Epithelial cell of proximal tubule (primary cell): ENCODE results near the gene SCN4A. TPM values are rescaled to one million over a fixed set of nuclear protein-coding genes. Genes with fewer than 3 reads are reported as not detected.
"Not testable (repeated sequence)": the region's sequence is repeated elsewhere in the genome, so short reads cannot be mapped to it uniquely, and the experiment has no call there.

Experiments
- DNase-seq: peaks from one replicate; pipeline ENCODE4 v3.0.0-alpha.2; 2011; ENCODE audit warnings: low read depth
- H3K4me3 ChIP-seq: 2 replicates; pipeline ENCODE4 v1.5.1; 2011; ENCODE audit warnings: low read depth, mild to moderate bottlenecking, low read length
- CTCF ChIP-seq: conservative IDR thresholded peaks from 2 replicates; pipeline ENCODE4 v1.5.1; 2012; ENCODE audit warnings: low read depth, mild to moderate bottlenecking, low read length
- total RNA-seq: library from RNA; depleted of rRNA; stranded (reverse); fragments of >200 nt; gene quantifications from 2 replicates; pipeline ENCODE4 v1.2.3, GENCODE V29; 2015

The SCN4A gene
- total RNA-seq, 1 donor from 2014 or later, result not detected

DNA sequence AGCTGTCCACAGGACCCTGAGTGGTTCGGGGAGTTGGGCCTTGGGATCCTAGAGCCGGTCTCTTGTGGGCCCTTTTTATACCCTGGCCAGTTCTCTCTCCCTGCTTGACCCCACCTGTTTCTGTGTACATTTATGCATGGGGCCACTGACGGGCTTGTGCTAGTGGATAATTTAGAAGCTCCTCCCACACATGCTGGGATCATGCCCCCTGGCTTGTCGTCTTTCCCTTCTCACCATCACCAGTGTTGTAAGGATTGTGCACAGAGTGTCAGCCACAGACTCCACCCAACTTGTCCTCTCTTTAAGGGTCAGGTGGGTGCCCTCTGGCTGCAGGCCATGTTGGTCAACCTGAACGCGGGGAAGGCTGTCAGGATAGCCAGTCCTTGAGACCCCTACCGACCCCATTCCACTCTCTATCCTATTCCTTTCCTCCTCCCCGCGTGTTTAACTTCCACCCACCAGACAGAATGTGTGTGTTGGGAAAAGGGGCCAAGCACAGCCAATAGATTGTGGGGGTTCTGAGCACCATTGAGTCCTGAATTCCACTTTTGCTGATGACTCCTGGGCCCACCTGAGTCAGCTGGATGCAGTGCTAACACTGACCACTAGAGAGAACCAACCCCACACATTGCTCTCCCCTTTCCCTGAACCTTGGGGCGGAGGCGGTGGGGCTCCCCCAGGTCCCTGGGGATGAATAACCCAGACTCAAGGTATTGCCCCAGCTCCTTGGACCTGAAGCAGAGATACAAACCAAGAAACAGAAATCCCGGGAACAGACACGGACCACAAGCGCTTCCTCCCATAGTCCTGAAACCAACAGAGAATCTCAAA lies 76.0 kb downstream of the SCN4A start, which contains the start of gene CSH1:
Gene CSH1 (minus strand): TSS at position 51 of the 831 bp plus-strand sequence. CDS start 63 bp downstream, outside the sequence.
- not testable (repeated sequence) for H3K4me3 ChIP-seq, DNase-seq

DNA sequence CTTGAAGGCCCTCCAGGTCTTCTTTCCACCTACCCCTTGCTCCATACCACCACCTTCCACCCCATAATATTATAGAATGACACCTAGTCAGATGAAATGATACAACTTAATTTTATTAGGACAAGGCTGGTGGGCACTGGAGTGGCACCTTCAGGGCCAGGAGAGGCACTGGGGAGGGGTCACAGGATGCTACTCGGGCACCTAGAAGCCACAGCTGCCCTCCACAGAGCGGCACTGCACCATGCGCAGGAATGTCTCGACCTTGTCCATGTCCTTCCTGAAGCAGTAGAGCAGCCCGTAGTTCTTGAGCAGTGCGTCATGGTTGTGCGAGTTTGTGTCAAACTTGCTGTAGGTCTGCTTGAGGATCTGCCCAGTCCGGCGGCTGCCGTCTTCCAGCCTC lies 77.9 kb downstream of the SCN4A start:
- not testable (repeated sequence) for DNase-seq, H3K4me3 ChIP-seq

DNA sequence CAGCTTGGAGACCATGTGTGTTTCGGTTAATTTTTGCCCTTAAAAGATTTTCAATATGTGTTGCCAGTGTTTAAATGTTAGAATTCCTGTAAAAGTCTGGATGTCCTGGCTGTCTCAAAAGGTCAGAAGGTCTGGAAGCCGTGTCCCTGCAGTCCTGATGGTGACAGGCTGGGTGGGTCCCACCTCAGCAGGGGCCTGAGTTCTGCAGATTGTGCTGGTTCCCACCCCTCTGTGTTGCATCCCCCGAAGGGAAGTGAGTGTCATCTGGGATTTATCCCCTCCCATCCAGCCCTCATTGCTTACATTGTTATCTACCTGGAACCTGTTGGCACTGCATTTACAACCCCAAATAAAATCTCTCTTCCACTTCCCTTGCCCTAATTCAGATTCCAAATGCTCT lies 78.7 kb downstream of the SCN4A start:
- DNase-seq, result not testable (repeated sequence)

DNA sequence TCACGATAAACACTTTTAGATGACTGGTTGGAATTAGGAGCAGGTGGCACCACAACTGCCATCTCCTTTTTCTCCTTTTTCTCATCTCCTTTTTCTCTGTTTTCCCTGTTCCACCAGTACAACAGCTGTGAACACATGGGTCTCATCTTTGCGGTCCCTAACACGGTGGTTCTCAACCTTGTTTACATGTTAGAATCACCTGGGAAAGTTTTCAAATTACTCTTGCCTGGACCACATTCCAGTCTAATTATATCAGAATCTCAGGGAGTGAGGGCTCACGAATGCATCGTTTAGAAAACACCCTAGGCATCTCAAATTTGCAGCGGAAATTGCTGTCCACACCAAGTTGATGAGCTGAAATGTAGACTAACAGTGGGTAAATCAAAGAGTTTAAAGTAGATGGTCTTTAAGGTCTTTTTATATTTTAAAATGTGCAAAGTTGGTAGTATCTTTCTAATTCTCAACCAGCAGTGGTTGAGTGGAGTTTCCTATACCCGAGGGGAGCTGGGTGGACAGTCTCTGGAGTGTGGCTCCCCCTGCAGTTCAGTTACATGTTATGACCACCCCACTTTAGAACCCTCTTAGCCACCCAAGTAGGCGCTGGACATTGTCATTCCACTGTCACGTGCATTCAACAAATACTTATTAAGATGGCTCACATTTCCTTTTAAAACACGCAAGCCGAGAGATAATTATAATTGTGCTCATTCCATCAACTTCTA lies 80.2 kb downstream of the SCN4A start:
- H3K4me3 ChIP-seq, DNase-seq: not testable (repeated sequence)
- TF ChIP-seq CTCF, result peak; percentile 23

More for the DNA sequence above, 78.7 kb downstream of the SCN4A start:
- H3K4me3 ChIP-seq, result not testable (repeated sequence)

DNA sequence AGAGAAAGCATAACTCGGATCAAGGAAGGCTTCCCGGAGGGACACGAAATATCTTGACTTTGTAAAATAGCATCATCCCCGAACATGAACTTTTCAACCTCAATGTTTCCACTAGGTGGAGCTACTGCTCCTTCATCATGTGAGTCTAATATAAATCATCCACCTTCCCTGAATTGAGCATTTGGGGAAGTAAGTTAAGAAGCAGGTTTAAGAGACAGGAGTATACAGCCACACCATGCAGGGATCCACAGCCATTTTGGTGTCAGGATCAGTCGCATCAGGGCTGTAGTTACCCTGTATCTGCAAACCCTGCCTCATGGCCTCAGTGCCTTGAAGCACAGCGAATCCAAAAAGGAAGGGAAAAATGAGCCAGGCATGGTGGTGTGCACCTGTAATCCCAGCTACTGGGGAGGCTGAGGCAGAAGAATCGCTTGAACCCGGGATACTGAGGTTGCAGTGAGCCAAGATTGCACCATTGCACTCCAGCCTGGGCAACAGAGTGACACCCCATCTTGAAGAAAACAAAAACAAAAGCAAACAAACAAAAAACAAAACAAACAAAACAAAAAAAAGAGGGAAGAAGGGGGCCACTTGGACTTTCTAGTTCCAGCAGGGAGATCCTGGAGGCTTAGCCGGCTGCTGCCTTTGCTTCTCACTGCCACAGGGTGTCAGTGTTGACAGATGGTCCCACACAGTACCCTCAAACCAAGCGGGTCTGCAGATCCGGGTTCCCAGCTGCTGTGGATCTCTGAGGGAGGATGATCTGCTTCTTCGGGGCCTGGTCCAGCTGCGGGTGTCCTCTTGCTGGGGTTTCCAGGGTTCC lies 83.5 kb downstream of the SCN4A start:
- H3K4me3 ChIP-seq, DNase-seq: not testable (repeated sequence)
- peak; percentile 48 for TF ChIP-seq CTCF

Other genes with a start within 250 kb of the SCN4A start
- 23.0 and 33.9 TPM in 2 replicates for gene STRADA, start 231.1 kb downstream of the SCN4A start, total RNA-seq
- 27.6 and 34.8 TPM in 2 replicates for gene CCDC47, start 199.3 kb downstream of the SCN4A start, total RNA-seq
- gene DDX42, start 198.7 kb downstream of the SCN4A start, total RNA-seq, result 35.0 and 44.6 TPM in 2 replicates
- 83.9 and 109 TPM in 2 replicates for gene PSMC5, start 145.5 kb downstream of the SCN4A start, total RNA-seq
- gene FTSJ3, start 145.3 kb downstream of the SCN4A start, total RNA-seq, result 71.7 and 86.2 TPM in 2 replicates
- gene SMARCD2, start 130.2 kb downstream of the SCN4A start, total RNA-seq, result 95.9 and 135 TPM in 2 replicates
- gene CSH2, start 99.2 kb downstream of the SCN4A start, total RNA-seq, result not detected in 2 replicates
- gene GH2, start 91.0 kb downstream of the SCN4A start, total RNA-seq, result not detected in 2 replicates
- not detected in 2 replicates for gene CSH1, start 76.3 kb downstream of the SCN4A start, total RNA-seq
- gene CSHL1, start 61.7 kb downstream of the SCN4A start, total RNA-seq, result not detected in 2 replicates
- gene GH1, start 54.1 kb downstream of the SCN4A start, total RNA-seq, result not detected in 2 replicates
- gene CD79B, start 40.6 kb downstream of the SCN4A start, total RNA-seq, result not detected in 2 replicates
- gene PRR29, start 25.4 kb upstream of the SCN4A start, total RNA-seq, result 0.14 and 0.17 TPM in 2 replicates
- 18.4 and 19.9 TPM in 2 replicates for gene ICAM2, start 47.7 kb upstream of the SCN4A start, total RNA-seq
- 2.1 and 6.3 TPM in 2 replicates for gene ERN1, start 157.2 kb upstream of the SCN4A start, total RNA-seq